Medulla oblongata (tissue), 1 donor: ENCODE results near the gene TRIM49.
"Not testable (repeated sequence)": the region's sequence is repeated elsewhere in the genome, so short reads cannot be mapped to it uniquely, and the experiment has no call there.

Experiments
- DNase-seq: peaks from one replicate; pipeline ENCODE4 v3.0.0-alpha.2; 2015; ENCODE audit errors: extremely low spot score

Gene TRIM49

GRCh38 chr11:89808475-89808874 is at the start of gene TRIM49:
TRIM49 (minus strand) TSS chr11:89808575; CDS start chr11:89804469, 4,106 bp downstream.
- DNase-seq: not testable (repeated sequence)

- not testable (repeated sequence) for DNase-seq
These were observed 18.3 kb upstream of the TRIM49 start for GRCh38 chr11:89826694-89827093.

GRCh38 chr11:89820008-89820407 is 11.6 kb upstream of the TRIM49 start:
- not testable (repeated sequence) for DNase-seq

- DNase-seq: not testable (repeated sequence)
These were observed 5.2 kb upstream of the TRIM49 start for GRCh38 chr11:89813535-89813934.

- DNase-seq: not testable (repeated sequence)
These were observed 20.8 kb downstream of the TRIM49 start for GRCh38 chr11:89787506-89788063.

GRCh38 chr11:89785726-89786125 is 22.6 kb downstream of the TRIM49 start:
- not testable (repeated sequence) for DNase-seq

- not testable (repeated sequence) for DNase-seq
These were observed 57.6 kb downstream of the TRIM49 start for GRCh38 chr11:89750822-89751221.
